Measurements from ENCODE around the gene ARTN.

Gene ARTN

DNA sequence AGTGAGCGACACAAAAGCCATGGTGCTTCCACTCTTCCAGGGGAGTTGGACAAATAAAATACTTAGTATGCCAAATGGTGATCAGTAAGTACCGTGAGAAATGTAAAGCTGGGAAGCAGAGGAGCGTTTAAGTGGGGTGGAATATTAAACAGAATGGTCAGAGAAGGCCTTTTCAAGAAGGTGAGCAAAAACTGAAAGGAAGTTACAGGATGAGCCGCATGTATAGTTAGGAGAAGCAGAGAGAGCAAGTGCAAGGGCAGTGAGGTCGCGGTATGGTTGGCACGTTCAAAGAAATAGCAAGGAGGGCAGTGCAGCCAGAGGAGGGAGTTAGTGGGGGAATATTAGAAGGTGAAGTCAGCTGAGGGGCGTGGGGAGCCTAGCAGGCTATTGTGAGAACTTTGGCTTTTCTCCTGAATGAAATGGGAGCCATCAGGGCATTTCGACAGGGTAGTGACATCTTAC is 40.4 kb downstream of the ARTN start:
- DNase-seq, result no peak

DNA sequence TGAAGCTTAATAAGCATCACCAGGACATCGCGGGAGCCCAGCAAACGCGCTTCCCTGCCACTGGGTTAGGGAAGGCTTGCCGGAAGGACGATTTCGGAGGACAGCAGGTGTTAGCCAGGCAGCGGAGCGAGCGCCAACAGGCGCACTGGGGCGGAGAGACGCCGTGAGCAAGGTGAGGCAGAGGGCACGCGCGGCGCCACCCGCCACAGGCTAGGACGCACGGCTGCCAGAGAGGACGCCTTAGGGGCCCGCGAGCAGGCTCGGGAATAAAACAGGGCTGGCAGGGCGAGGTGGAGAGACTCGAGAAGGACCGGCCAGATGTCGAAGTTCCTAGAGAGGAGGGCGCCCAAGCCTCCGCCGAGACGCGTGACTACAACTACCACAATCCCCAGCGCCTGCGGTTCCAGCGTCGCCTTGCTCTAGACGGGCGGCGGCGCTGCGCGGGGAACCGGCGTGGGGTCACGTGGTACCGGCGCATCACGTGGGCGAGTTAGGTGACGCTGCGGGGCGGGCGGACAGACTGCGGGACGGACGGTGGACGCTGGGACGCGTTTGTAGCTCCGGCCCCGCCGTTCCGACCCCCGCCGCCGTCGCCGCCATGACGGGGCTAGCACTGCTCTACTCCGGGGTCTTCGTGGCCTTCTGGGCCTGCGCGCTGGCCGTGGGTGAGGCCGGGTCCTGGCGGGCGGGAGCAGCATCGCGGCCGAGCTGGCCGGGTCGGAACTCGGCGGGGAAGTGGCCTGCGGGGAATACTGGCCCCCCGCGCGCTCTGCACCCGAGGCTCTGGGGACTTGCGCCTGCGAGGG is 41.0 kb downstream of the ARTN start, which contains the start of gene ATP6V0B:
TSS of gene ATP6V0B (plus strand) at position 518 of the 806 bp plus-strand sequence. CDS start at position 599, 81 bp downstream.
- peak; percentile 98 for DNase-seq

DNA sequence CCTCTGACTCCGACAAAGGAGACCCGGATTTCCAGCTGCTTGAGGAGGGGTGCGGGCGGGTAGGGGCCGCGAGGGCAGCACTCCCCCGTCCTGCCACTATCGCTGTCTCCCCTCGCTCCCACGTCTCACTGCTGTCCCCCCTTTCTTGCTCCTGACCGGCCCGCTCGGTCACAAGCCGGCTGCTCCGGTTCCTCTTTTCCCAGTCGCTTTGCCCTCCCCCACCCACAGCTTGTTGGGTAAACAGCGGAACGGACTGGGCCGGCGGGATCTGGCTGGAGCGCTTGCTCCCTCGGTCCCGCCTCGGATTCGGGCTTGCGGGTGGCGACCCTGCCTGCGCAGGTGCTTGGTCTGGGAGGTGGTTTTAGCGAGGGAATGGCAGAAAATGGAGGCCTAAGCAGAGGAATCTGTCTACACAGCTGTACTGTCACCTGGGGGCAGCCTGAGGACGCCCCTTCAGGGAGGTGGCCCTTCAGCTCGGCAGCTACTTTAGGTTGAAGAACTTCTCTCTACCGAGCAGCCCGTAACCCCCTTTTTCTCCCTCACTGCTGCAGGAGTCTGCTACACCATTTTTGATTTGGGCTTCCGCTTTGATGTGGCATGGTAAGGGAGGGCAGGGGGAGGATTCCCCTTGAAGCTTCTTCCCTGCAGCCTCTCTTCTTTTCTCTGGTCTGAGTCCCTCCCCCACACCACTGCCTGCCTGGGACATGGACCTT is 41.8 kb downstream of the ARTN start:
- DNase-seq, result peak; percentile 74

DNA sequence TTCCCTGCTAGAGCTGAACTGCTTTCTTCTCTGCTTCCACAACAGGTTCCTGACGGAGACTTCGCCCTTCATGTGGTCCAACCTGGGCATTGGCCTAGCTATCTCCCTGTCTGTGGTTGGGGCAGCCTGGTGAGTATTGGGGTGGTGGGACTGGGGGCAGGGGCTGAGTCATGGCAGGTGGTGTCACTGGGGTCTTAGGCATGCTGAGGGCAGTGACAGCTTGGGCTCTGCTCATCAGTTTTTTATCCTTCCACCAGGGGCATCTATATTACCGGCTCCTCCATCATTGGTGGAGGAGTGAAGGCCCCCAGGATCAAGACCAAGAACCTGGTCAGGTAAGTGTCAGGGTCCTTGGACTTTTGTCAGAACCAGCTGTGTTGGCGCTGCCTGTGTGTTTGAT is 42.4 kb downstream of the ARTN start:
- DNase-seq, result no peak

DNA sequence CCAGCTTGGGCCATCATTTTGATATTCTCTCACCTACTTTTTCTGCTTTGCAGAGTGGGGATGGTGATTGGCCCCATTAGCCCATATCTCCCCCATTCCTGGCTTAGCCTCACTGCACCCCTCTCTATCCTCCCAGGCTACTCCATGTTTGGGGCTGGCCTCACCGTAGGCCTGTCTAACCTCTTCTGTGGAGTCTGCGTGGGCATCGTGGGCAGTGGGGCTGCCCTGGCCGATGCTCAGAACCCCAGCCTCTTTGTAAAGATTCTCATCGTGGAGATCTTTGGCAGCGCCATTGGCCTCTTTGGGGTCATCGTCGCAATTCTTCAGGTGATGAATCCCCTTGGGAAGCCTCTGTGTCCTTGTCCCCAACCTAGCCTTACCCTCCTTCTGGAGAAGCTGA is 43.3 kb downstream of the ARTN start:
- DNase-seq, result no peak

DNA sequence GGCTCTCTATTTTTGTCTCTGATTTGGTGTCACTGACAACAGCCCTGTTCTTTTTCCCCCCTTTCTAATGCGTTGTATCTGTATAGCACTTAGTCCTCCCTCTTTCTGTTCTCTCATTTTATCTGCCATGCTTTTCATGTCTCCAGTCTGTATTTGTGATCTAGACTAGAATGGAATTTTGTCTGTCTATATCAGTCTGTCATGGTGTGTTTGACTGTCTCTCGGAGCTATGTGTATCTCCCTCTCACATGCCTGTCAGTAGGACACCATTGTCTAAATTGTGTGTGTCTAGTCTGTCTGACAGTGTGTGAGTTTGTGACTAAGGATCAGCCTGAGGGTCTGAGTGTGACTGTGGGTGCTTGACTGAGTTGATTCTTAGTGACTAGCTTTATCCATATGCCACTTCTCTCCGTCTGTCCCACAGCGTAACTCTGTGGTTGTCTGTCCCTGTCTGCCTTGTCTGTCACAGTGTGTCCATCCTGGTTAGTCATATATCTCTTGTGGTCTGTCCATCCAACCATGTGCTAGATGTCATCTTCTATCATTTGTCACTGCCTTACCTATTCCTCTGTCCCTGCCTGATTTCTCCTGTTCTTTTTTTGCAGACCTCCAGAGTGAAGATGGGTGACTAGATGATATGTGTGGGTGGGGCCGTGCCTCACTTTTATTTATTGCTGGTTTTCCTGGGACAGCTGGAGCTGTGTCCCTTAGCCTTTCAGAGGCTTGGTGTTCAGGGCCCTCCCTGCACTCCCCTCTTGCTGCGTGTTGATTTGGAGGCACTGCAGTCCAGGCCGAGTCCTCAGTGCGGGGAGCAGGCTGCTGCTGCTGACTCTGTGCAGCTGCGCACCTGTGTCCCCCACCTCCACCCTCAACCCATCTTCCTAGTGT is 44.0 kb downstream of the ARTN start:
- no peak for DNase-seq

DNA sequence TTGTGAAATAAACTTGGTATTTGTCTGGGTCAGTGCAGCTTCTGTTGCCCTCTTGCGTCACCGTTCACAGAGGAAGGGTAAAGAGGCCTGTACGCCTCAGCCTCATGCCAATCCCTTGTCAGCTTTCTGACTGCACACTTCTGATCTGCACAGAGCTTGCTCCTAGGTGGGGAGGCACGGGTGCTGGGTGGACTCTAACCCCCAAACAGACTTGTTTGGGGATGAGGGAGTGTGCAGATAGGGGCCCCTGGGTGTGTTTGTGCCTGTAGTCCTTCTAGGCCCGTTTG is 44.6 kb downstream of the ARTN start:
- no peak for DNase-seq

DNA sequence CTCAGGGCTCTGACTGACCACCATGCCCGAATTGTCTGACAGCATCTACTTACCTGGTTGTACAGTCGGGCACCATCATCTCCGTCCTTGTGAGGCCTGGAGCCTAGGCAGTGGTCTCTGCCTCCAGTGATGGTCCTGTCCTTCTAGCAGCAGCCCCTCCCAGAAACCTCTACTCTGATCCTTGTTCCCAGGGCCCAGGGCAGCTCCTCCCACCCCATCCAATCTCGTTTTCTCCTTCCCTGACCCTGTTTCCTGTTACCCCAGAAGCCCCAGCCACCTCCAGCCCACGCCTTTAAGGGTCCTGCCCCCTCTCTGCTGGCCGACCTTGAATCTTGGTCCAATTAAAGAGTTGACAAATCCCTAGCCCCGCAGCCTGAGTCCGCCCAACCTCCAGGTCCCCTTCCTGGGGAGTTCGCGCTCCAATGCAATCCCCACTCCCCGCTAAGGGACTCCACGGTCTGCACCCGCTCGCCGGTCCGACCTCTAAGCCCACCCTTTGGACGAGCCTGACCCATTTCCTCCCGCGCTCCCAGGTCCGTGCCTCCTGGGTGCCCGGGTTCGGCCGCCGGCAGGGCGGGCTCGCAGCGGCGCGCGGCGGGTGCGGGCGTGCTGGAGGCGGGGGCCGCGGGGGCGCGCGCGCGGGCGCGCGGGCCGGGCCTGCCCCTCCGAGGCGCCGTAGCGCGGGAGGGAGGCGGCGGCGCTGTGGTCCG is 45.1 kb downstream of the ARTN start, which contains the start of gene B4GALT2:
TSS of gene B4GALT2 (plus strand) at position 660 of the 710 bp plus-strand sequence. CDS start 1,951 bp downstream, outside the sequence.
- peak; percentile 77 for DNase-seq

DNA sequence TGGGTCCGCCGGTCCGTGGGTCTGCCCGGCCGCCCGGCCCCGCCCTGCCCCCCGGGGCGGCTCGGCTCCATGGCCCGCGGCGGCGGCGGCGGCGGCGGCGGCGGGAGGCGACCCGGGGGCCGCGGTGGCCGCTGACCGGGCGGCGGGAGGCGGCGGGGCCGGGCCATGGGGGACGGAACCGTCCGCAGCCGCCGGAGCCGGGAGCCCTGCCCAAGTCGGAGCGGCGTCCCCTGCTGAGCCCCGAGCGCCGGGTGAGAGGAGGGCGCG is 45.6 kb downstream of the ARTN start:
- DNase-seq, result no peak

DNA sequence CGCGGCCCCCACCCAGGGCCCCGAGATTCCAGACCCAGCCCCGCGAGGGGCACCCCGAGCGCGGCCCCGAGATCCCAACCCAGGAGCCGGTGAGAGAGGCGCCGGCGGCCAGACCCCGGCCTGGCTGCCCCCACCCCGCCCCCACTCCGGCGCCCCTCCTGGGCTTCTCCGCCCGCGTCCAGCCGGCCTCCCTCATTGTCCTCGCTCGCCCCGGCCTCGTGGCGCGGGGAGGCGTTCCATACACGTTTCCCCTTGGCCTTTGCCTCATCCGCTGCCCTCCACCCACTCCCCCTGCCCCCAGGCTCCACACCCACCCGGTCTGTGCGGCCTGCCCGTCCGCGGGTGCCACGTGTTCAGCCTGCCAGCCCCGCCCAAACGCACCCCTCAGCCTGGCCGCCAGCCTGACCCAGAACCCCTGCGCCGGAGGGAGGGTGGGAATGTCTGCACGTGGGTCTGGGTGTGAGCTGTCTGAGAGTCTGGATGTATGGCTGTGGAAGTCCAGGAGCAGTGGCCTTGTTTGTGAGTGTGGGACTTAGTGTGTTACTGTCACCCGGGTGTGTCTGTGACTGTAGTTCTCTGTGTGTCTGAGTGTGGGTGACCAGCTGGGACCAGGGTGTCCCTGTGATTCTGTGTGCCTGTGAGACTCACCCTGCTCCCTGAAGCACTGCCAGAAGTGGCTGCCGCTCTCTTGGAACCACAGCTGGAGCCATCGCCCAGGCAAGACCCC is 46.1 kb downstream of the ARTN start:
- DNase-seq, result peak; percentile 70

DNA sequence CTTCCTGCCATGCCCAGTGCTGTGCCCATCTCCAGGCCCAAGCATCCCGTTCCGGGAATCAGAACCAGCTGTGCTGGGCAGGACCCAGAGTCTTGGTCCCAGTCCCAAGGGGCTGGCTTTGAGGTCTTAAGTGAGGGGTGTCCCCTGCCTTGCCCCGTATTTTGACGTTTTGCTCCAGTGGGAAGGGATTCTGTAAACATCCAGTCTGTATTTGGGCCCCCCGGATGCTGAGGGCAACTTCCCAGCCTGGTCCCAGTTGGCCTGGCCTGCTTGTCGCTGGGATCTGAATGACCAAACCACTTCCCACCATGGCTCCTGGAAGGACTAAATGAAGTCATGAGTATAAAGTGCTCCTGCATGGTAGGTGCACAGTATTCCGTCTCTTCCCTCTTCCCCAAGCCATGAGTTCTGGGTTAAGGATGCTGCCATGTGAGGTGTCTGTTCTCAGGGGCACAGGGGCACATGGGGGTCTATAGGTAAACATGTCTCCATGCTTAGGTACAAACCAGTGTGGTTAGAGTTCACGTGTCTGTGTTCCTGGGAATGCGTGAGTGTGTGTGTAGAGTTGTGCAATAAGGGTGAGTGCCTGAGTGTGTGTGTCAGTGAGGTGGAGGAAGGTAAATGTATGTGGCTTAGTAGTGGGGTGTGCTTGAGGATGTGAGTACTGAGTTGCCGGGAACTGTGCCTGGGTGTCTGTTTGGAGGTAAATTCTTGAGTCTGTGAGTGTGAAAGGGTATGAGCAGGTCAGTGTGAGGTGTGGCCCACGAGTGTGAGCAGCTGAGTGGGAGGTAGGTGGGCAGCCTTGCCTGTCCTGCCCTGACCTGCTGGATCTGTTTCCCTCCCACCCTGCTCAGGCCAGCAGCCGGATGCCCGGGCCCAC is 46.9 kb downstream of the ARTN start:
- DNase-seq, result no peak

DNA sequence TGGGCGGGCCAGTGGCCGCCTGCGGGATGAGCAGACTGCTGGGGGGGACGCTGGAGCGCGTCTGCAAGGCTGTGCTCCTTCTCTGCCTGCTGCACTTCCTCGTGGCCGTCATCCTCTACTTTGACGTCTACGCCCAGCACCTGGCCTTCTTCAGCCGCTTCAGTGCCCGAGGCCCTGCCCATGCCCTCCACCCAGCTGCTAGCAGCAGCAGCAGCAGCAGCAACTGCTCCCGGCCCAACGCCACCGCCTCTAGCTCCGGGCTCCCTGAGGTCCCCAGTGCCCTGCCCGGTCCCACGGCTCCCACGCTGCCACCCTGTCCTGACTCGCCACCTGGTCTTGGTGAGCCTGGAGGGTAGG is 47.5 kb downstream of the ARTN start:
- no peak for DNase-seq

DNA sequence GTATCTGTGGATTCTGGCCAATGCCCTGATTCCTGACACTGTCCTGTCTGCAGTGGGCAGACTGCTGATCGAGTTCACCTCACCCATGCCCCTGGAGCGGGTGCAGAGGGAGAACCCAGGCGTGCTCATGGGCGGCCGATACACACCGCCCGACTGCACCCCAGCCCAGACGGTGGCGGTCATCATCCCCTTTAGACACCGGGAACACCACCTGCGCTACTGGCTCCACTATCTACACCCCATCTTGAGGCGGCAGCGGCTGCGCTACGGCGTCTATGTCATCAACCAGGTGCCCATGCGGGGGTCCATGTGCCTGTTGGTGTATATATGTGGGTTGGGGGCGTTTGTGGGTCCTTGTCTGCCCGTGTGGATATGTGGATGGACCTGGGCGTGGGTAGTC is 48.0 kb downstream of the ARTN start:
- DNase-seq, result no peak

DNA sequence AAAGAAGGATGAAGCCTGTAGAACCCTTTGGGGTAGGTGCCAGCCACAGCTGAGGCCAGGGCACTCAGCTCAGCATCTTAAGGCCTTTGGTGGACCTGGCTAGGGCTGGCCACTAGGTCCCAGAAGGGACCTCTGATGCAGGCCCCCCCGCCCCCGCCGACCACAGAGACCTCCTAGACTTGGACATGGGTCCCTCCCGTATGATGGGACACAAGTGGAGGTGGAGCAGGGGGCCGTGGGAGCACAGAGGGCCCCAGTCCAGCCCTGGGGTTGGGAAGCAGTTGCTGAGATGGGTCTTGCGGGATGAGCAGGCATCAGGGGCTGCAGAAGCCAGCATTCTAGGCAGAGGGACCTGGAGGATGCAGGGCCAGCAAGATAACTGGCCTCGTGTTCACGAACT is 48.6 kb downstream of the ARTN start:
- DNase-seq, result no peak

DNA sequence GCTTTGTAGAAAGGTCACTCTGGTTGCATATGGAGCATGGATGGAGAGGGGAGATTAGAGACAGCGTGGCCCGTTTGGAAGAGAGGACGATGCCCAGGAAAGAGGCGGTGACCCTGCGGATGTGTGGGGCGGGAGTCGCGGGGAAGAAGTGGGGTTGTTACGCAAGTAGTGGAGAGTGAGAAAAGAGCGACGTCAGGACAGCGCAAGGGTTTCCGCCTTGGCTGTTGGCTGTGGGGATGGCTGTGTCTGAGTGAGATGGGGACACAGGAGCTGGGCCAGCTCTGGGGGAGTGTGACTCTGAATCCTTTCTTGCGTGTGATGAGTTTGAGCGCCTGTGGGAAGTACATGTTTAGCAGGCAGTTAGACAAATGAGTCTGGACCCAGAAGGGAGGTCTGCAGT is 49.2 kb downstream of the ARTN start:
- DNase-seq, result no peak

DNA sequence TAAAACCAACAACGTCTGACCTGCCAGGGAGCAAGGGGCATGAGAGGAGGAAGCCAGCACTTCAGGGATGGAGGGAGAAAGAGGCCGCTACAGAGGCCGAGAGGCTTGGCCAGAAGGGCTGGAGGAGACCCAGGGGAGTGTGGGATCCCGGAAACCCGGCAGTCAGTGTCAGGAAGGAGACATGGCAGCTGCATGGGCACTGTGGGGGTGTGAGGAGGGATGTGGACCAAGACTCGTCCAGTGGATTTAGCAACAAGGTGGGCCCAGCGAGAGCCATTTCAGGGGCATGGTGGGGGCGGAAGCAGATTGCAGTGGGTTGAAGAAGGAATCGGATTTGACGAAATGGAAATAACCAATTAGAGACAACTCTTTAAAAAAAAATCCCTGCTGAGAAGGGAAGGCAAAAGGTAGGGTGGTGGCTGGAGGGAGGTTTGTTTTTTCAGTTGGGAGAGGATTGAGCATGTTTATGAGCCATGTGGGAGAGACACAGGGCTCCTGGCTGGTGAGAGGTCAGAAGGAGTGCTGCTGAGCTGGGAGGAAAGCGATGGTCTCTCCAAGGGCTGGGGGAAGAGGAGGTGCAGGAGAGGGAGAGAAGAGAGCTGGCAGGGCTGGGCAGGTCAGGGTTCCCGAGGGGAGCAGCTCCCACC is 49.8 kb downstream of the ARTN start:
- no peak for DNase-seq

DNA sequence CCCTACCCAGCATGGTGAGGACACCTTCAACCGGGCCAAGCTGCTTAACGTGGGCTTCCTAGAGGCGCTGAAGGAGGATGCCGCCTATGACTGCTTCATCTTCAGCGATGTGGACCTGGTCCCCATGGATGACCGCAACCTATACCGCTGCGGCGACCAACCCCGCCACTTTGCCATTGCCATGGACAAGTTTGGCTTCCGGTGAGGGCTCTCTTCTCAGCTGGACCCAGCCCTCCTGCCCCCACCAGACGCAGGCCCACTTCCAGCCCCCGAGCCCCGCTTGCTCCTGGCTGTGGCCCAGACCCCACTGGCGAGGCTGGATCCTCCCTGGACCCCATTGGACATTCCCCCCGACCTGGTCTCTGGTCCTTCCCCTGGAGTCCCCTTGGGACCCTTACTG is 51.3 kb downstream of the ARTN start:
- no peak for DNase-seq

DNA sequence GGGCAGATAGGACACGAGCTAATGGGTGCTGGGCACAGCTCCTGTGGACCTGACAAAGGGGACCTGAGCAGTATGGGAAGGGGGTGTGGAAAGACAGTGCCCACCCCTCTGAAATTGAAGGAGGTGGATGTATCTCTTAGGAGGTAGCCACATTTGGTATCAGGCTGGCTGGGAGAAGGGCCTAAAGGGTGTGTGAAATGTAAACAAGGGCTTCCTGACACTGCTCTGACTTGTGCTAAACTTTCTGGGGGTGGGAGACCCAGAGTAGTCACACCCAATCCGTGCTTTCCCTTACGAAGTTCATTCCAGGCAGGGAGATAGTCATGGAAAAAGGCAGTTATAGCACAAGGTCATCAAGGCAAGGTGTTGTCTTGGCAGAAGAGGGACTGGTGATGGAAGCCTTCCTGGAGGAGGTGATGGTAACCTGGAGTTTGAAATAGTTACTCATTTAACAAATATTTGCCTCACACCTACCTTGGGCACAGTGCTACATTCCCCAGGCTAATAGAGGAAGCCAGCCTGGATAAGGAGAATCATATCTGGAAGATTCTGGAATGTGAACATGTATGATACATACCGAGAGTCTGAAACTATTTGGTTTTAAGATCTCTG is 52.5 kb downstream of the ARTN start:
- no peak for DNase-seq

DNA sequence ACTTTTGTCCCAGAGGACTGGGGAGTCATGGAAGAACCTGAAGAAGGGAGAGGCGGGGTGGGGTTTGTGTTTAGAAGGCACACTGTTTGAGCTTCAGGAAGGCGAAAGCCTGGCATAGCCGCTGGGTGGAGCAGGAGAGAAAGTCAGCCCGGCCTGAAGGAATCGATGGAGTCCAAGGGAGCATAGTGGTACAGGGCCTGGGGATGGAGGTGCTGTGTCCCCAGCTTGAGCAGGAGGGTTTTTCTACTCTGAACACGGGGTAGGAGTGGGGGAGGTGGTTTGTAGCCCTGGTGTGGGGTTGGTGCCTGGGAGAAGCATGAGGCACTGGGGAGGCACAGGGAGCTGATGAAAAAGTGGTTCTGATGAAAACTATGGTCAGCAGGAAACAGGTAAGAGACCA is 53.1 kb downstream of the ARTN start:
- DNase-seq, result no peak
